Measurements from ENCODE around the gene BMAL2. TPM values are rescaled to one million over a fixed set of nuclear protein-coding genes. Genes with fewer than 3 reads are reported as not detected.

BMAL2 gene
- total RNA-seq, 3 donors from 2014 or later, result 2.2 to 3.9 (median 3.6) TPM

GRCh38 chr12:27299102-27299501 is 33.5 kb upstream of the BMAL2 start:
- intact Hi-C loops (cut with DNase I, micrococcal nuclease), result no loop called here
- H3K9me3 ChIP-seq, result no peaks in the 10 kb centered on the region
- ATAC-seq, result no peak
- no peak for TF ChIP-seq CTCF (IDR thresholded peaks at IDR 0.05)
- no peak overlapping the region for H3K4me3 ChIP-seq
- no peaks in the 10 kb centered on the region for H3K4me1 ChIP-seq (ENCODE audit: low read depth)
- no peak for DNase-seq
- no peaks in the 10 kb centered on the region for H3K36me3 ChIP-seq (ENCODE audit: low read depth)

GRCh38 chr12:27300226-27300625 is 32.4 kb upstream of the BMAL2 start:
- H3K36me3 ChIP-seq (ENCODE audit: low read depth), result no peaks in the 10 kb centered on the region

DNA sequence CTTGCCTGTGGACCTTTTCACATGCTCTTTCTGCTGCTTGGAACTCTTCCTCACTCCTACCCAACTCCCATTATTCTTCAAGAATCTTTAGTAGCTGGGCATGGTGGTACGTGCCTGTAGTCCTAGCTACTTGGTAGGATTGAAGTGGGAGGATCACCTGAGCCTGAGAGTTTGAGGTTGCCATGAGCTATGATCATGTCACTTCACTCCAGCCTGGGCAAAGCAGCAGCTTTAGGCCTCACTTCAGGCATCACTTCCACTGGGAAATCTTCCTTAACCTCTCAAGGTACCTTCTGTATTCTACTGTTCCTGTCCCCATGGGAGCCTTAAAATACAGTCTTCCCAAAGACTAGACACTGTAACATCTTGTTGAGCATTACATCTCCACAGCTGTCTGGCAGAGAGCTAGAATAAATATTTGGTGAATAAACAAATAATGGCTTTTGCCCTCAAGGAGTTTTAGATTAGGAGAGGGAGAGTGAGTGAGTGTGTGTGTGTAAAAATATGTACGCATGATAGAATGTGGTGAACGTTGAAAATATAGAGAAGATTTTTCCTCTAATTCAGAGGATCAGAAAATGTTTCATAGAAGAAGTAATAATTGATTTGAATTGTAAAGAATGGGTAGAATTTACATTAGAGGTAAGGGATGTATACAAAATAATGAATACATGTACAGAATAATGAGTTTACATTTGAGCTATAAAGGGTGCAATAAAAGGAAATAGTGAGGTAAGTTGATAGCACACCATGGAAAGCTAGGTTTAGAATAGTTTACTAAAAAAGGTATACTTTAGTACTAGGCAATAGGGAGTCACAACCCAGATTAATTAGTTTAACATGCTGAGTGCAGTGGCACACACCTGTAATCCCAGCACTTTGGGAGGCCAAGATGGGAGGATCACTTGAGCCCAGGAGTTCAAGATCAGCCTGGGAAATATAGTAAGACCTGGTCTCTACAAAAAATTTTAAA is 29.2 kb upstream of the BMAL2 start:
- no peak for TF ChIP-seq CTCF (IDR thresholded peaks at IDR 0.05)
- Histone ChIP-seq H3K4me1 (ENCODE audit: low read depth) (no peaks in the 10 kb centered on the region), H3K4me3 (no peak overlapping the region), H3K9me3 (no peaks in the 10 kb centered on the region), H3K36me3 (ENCODE audit: low read depth) (no peaks in the 10 kb centered on the region)
- ATAC-seq (peak; percentile 61), DNase-seq (no peak)
- intact Hi-C loops (cut with DNase I, micrococcal nuclease), result loop anchor here in 1 of 2 donors (10.0 kb wide), 1 partner anchor 449 kb away; no protein-coding TSS in a partner anchor

More at GRCh38 chr12:27300226-27300625, 32.4 kb upstream of the BMAL2 start:
- no peak for DNase-seq
- no peak for TF ChIP-seq CTCF (IDR thresholded peaks at IDR 0.05)
- Histone ChIP-seq H3K4me1 (ENCODE audit: low read depth) (no peaks in the 10 kb centered on the region), H3K9me3 (no peaks in the 10 kb centered on the region), H3K4me3 (no peak overlapping the region)
- ATAC-seq, result no peak
- intact Hi-C loops (cut with DNase I, micrococcal nuclease), result loop anchor here in 1 of 2 donors (10.0 kb wide), 1 partner anchor 445 kb away; no protein-coding TSS in a partner anchor

GRCh38 chr12:27304856-27305255 is 27.8 kb upstream of the BMAL2 start:
- Histone ChIP-seq H3K36me3 (ENCODE audit: low read depth) (no peaks in the 10 kb centered on the region), H3K4me3 (no peak overlapping the region), H3K4me1 (ENCODE audit: low read depth) (no peaks in the 10 kb centered on the region), H3K9me3 (no peaks in the 10 kb centered on the region)
- no peak for DNase-seq
- ATAC-seq, result no peak
- no peak for TF ChIP-seq CTCF (IDR thresholded peaks at IDR 0.05)
- intact Hi-C loops (cut with DNase I, micrococcal nuclease), result loop anchor here in 1 of 2 donors (10.0 kb wide), 1 partner anchor 450 kb away; no protein-coding TSS in a partner anchor

DNA sequence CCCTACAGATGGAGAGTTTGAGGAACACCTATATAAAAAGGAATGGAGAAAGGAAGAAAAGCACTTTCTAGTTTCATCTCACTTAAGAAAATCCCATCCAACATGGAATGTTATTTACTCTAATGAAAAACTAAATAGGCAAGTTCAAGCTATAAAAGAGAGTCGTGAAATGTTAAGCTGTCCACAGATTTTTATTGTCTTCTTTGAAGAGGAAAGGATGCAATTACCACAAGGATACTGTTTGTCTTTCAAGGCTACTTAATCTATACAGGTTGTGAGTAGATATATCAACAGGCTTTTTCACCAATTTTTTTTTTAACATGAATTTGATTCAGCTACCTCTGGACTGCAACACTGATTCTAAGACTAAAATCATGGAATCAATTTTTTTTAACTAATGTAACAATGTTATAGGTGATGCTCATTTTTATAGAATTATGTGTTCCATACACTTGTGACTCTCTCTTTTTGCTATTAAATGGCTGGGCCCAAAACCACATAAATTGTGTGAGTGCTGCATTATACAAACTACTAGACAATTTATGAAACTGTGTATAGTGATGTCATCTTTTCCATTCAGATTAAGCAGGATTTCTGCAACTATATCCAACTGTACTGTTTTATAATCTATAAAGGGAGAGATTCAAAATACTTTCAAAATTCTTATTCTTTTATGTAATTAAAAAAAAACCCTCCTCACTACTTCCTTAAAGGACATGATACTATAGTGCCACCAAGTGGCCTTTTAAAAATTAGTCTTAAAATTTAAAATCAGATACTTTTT is 26.8 kb upstream of the BMAL2 start:
- intact Hi-C loops (cut with DNase I, micrococcal nuclease), result loop anchor here in 1 of 2 donors (10.0 kb wide), 1 partner anchor 451 kb away; no protein-coding TSS in a partner anchor
- TF ChIP-seq CTCF (IDR thresholded peaks at IDR 0.05), result peak; percentile 15
- peak; percentile 33 for ATAC-seq

More for the DNA sequence above, 26.8 kb upstream of the BMAL2 start:
- Histone ChIP-seq H3K4me3 (no peak overlapping the region), H3K36me3 (ENCODE audit: low read depth) (no peaks in the 10 kb centered on the region), H3K9me3 (no peaks in the 10 kb centered on the region), H3K4me1 (ENCODE audit: low read depth) (no peaks in the 10 kb centered on the region)
- no peak for DNase-seq
